Activated CD4-positive, alpha-beta memory T cell treated with anti-CD3 and anti-CD28 coated beads, Interleukin-2, amount 10 ng/mL, durations not matched to agents 7 days and 5 days (primary cell): ENCODE measurements around the gene CCT4. TPM values are rescaled to one million over a fixed set of nuclear protein-coding genes. Genes with fewer than 3 reads are reported as not detected.
A peak's percentile ranks its signal among the peaks of the same experiment; 100 is the strongest.
"Not testable (repeated sequence)": the region's sequence is repeated elsewhere in the genome, so short reads cannot be mapped to it uniquely, and the experiment has no call there.

Experiments
- CTCF ChIA-PET: fragments of 350-600 bp; sonication (Branson Sonifier 250); formaldehyde crosslinking; loops from one replicate; lab custom pipeline; 2021; ENCODE audit warnings: antibody characterized with exemption, inconsistent platforms; lab: Charles Lee
- POLR2A ChIA-PET: fragments of 350-600 bp; sonication (Branson Sonifier 250); formaldehyde crosslinking; loops from one replicate; lab custom pipeline; 2021; ENCODE audit warnings: antibody characterized with exemption; lab: Charles Lee
- DNase-seq: peaks from one replicate; pipeline ENCODE4 v3.0.0-alpha.2; 2020
- H3K27ac Mint-ChIP-seq: one replicate; pipeline ENCODE4 v1.8.0; 2021; ENCODE audit warnings: mild to moderate bottlenecking, mixed read lengths
- H3K27me3 Mint-ChIP-seq: one replicate; pipeline ENCODE4 v1.8.0; 2021; ENCODE audit warnings: mixed read lengths
- H3K36me3 Mint-ChIP-seq: one replicate; pipeline ENCODE4 v1.8.0; 2021; ENCODE audit warnings: low read depth, mixed read lengths
- H3K4me1 Mint-ChIP-seq: one replicate; pipeline ENCODE4 v1.8.0; 2021; ENCODE audit warnings: mixed read lengths
- H3K4me3 Mint-ChIP-seq: one replicate; pipeline ENCODE4 v1.8.0; 2021; ENCODE audit warnings: mild to moderate bottlenecking, mixed read lengths
- H3K9me3 Mint-ChIP-seq: one replicate; pipeline ENCODE4 v1.8.0; 2021; ENCODE audit warnings: mixed read lengths
- total RNA-seq, 2 experiments: library from RNA; stranded (reverse); gene quantifications; one replicate each; pipeline ENCODE4 v1.2.3, GENCODE V29; 2021

CCT4 gene, protein sequence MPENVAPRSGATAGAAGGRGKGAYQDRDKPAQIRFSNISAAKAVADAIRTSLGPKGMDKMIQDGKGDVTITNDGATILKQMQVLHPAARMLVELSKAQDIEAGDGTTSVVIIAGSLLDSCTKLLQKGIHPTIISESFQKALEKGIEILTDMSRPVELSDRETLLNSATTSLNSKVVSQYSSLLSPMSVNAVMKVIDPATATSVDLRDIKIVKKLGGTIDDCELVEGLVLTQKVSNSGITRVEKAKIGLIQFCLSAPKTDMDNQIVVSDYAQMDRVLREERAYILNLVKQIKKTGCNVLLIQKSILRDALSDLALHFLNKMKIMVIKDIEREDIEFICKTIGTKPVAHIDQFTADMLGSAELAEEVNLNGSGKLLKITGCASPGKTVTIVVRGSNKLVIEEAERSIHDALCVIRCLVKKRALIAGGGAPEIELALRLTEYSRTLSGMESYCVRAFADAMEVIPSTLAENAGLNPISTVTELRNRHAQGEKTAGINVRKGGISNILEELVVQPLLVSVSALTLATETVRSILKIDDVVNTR
- 100 to 1,000 TPM; 145 to 151 TPM for total RNA-seq

DNA sequence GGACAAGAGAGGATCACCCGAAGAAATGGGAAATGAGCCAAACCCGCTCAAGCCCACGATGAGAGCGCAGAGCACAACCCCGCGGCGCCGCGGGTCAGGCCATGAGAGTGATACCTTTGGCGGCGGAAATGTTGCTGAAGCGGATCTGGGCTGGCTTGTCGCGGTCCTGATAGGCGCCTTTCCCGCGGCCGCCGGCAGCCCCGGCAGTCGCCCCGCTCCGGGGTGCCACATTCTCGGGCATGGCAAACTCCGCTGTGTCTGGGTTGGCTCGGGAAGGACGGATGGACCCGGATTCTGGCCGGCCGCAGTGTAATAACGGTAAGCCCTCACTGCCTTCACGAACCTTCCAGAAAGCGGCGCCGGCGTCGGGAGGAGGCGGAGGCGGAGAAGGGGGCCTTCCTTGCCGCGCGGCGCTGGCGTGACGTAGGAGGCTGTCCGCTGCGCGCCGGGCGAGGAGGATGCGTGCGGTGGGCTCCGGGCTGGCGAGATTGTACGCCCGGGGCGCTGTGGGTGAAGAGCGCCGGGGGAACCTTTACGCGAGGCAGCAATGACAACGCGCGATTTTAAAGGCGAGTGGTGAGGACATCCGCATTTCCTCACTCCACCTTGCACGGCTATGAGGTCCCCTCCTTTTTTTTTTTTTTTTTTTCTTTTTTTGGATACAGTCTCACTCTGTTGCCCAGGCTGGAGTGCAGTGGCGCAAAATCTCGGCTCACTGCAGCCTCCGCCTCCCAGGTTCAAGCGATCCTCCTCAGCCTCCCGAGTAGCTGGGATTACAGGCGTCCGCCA, at the start of gene CCT4:
Gene CCT4 (minus strand): TSS at position 390 of the 789 bp plus-strand sequence. CDS start 149 bp downstream, at position 241.
- H3K4me1 Mint-ChIP-seq = peaks cover 32% of the 10 kb centered on the region
- H3K27me3 Mint-ChIP-seq = no peaks in the 10 kb centered on the region
- peak; percentile 91 for DNase-seq
- peak within 1 kb of the TSS; percentile 99 for H3K4me3 Mint-ChIP-seq
- ChIA-PET POLR2A (interaction anchor here (1.5 to 3.3 kb wide), 5 partner anchors 12 to 351 kb away, joined by 3 to 13 read pairs (median 5); partner anchors contain the start of genes COMMD1, FAM161A and XPO1), CTCF (interaction anchor here (0.6 to 0.7 kb wide), 3 partner anchors 10 to 311 kb away, joined by 3 to 6 read pairs (median 3); no protein-coding TSS in a partner anchor)
- no peaks in the 10 kb centered on the region for H3K9me3 Mint-ChIP-seq
- peaks cover 29% of the 10 kb centered on the region for H3K36me3 Mint-ChIP-seq
- peak within 1 kb of the TSS; percentile 94 for H3K27ac Mint-ChIP-seq

DNA sequence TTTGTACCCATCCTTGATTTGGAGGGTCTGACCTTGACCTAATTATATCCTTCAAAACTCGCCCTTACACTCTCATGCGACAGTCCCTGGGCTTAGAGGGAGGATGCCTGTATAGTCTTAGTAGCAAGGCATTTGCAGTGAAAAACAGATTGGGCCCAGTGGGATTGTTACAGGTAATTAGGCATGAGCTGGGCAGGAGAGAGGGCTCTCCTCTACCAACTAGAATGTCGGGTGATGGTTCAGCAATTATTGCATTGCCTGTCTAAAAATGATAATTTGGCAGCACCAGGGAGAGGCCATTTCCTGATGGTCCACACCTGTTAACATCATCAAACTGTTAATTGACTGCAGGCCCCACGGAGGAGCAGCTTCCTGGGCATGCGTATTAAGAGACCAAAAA, 49.4 kb upstream of the CCT4 start:
- H3K36me3 Mint-ChIP-seq = no peaks in the 10 kb centered on the region
- no peaks in the 10 kb centered on the region for H3K27me3 Mint-ChIP-seq
- no peaks in the 10 kb centered on the region for H3K9me3 Mint-ChIP-seq
- CTCF ChIA-PET = no interaction called here
- peaks cover under 1% of the 10 kb centered on the region for H3K4me1 Mint-ChIP-seq
- H3K27ac Mint-ChIP-seq = no peak overlapping the region
- H3K4me3 Mint-ChIP-seq = no peak overlapping the region
- POLR2A ChIA-PET = no interaction called here
- DNase-seq = no peak

DNA sequence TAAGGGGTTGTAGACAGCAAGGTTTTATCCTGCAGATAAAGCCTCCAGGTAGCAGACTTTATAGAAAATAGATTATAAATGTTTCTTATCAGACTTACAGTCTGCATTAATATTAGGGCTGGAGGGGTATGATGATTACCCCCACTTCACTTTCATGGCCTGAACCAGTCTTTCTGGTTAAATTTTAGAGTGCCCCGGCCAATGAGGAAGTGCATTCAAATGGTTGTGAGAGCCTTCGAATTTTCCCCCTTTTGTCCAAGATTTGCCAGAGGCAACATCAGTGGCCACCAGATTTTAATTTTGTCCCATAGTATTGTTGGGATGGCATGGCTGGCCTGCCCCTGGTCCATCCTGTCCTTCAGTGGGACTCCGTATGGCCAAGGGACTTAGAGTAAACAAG, 48.6 kb upstream of the CCT4 start:
- Mint-ChIP-seq H3K4me1 (no peaks in the 10 kb centered on the region), H3K27me3 (no peaks in the 10 kb centered on the region), H3K36me3 (no peaks in the 10 kb centered on the region), H3K9me3 (no peaks in the 10 kb centered on the region), H3K4me3 (no peak overlapping the region), H3K27ac (no peak overlapping the region)
- POLR2A ChIA-PET = no interaction called here
- no peak for DNase-seq
- CTCF ChIA-PET = no interaction called here

DNA sequence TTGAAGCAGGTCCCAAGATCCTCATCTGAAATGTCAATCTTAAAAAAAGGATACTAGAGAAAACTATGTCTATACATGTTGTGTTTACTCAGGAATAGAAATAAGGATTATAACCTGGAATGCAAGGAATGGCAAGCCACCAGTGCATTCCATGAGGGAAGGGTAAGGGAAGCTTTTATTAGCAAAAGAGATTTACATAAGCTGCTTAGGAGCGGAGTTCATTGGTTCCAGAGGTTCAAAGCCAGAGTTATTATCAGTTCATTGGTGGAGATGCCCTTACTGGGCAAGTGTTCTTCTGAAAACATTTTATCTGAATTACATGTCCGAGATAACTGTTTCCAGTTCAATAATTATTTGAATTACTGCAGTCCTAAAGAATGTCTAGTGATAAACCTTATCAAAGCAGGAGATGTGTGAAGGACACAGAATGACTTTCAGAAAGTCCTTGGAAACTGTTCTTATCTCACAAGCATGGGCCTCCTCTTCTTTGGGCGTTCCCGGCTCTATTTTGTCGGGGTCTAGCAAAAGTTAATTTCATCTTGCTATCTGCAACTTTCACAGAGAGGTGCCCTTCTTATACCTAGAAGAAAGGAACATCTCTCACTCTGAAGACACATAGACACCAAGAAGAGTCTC, 40.5 kb upstream of the CCT4 start:
- Mint-ChIP-seq H3K9me3 (no peaks in the 10 kb centered on the region), H3K27me3 (no peaks in the 10 kb centered on the region), H3K4me1 (no peaks in the 10 kb centered on the region), H3K27ac (no peak overlapping the region), H3K36me3 (peaks cover 4% of the 10 kb centered on the region), H3K4me3 (no peak overlapping the region)
- ChIA-PET CTCF (no interaction called here), POLR2A (no interaction called here)
- no peak for DNase-seq

DNA sequence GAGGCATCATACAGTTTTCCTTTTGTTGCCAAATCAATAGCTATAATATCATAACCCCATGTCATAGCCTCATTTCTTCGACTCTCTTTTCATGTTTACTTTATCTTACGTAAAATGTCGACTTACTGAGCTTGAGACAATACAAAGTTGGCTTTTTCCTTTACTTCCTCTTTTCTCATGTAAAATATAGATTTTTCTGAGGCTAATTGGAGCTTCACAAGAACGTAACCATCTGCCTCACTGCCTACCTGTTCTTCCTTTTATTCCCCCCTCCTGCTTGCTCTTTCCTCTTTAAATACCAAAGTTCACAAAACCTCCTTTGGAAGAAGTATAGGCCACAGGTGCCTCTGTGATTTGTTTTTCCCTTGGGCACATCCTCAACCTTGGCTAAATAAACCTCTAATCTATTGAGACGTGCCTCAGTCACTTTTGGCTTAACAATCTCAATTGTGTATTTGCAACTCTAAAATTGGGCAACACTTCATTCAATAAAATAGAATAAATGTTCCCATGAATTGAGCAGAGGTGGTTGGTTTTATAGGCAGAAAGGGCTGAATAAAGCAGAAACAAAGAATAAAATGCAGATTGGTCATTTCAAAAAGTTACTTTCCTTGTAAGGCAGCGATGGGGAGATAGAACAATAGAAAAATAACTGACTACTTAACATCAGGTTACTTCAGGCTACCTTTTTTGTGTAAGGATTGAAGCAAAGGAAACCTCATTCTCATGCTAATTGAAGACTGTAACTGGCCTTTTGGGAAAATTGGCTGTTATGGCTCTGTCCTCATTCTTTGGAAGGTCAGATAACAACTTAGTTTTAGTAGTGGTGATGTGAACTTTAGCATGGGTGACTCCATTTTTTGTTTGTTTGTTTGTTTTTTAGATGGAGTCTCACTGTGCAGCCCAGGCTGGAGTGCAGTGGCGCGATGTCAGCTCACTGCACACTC, 38.3 kb upstream of the CCT4 start:
- ChIA-PET CTCF (no interaction called here), POLR2A (no interaction called here)
- no peaks in the 10 kb centered on the region for H3K27me3 Mint-ChIP-seq
- H3K9me3 Mint-ChIP-seq = no peaks in the 10 kb centered on the region
- H3K4me1 Mint-ChIP-seq = no peaks in the 10 kb centered on the region
- DNase-seq = no peak
- peaks cover 4% of the 10 kb centered on the region for H3K36me3 Mint-ChIP-seq
- no peak overlapping the region for H3K27ac Mint-ChIP-seq
- no peak overlapping the region for H3K4me3 Mint-ChIP-seq

DNA sequence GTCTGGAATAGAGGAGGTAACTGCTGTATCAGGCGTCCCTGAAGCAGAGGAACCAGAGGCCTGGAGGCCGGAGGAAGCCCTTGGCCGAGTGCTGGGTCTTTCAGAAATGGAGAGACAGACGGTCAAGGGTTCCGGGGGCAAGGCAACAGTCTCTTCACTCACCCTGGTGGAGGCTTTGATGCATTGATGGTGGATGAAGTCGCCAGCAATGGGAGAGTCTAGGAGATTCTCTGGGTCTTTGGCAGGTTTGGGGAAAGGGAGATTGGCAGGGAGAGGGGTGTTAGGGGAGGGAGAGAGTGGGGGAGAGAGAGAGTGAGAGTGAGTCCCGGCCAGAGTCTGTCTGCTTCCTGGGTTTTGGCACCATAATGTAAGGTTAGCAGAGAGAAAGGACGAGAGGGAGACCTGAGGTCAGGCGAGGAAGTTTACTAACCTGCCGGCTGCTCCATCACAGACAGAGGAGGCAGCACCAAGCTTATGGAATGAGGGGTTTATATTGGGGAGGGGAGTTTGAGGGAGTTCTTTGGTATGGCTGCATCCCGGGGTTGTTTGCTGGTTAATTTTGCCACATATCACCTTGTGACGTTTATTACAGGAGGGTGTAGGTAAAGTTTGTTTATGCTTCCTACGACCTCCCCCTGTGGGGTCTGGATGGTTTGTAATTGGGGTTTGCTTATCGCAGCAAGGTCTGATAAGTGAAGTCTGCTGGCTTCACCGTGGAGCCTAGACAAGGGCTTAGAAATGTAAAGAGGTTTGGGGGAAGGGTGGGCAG, 36.6 kb upstream of the CCT4 start:
- no peak overlapping the region for H3K4me3 Mint-ChIP-seq
- no peaks in the 10 kb centered on the region for H3K9me3 Mint-ChIP-seq
- peaks cover 4% of the 10 kb centered on the region for H3K36me3 Mint-ChIP-seq
- POLR2A ChIA-PET = no interaction called here
- H3K4me1 Mint-ChIP-seq = no peaks in the 10 kb centered on the region
- CTCF ChIA-PET = no interaction called here
- no peak overlapping the region for H3K27ac Mint-ChIP-seq
- DNase-seq = no peak
- no peaks in the 10 kb centered on the region for H3K27me3 Mint-ChIP-seq

DNA sequence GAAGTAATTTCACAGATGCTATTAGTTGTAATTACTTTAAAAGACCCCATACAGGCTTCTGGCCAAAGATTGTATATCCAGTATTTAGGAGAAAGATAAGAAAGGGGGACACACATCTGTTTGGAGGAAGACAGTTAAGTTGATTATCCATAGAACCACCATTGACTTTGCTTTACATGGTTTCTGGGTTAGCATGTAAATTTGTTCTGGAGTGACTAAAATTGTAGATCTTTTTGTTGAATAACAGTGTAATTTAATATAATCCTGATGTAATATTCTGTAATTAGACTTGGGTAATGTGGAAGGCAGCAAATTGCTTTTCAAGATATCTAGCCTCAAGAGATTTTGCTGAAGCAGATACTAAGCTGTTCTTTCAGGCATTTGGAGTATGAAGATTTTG, 34.3 kb upstream of the CCT4 start:
- H3K36me3 Mint-ChIP-seq = peaks cover 4% of the 10 kb centered on the region
- no peak for DNase-seq
- H3K4me1 Mint-ChIP-seq = no peaks in the 10 kb centered on the region
- H3K4me3 Mint-ChIP-seq = no peak overlapping the region
- ChIA-PET CTCF (no interaction called here), POLR2A (no interaction called here)
- H3K9me3 Mint-ChIP-seq = no peaks in the 10 kb centered on the region
- no peak overlapping the region for H3K27ac Mint-ChIP-seq
- no peaks in the 10 kb centered on the region for H3K27me3 Mint-ChIP-seq

DNA sequence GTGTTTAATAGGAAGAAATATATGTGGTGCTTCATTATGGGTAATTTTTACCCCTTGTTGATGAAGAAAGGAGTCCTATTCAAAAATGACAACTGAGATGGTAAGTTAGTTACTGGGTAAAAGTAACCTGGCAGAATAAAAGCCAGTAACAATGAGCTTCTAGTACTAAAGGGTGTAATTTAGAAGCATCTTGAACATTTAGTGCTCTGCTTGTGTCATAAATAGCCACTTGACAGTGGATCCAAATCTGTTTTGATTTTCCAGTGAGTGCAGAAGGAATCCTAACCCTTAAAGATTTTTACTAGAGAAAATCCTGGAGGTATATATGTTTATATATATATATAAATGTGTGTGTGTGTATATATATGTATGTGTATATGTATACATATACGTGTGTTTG, 32.1 kb upstream of the CCT4 start:
- no peaks in the 10 kb centered on the region for H3K9me3 Mint-ChIP-seq
- no peaks in the 10 kb centered on the region for H3K4me1 Mint-ChIP-seq
- ChIA-PET POLR2A (no interaction called here), CTCF (interaction anchor here (2.4 kb wide), 1 partner anchor 490 kb away, joined by 9 read pairs; no protein-coding TSS in a partner anchor)
- no peak overlapping the region for H3K27ac Mint-ChIP-seq
- no peaks in the 10 kb centered on the region for H3K27me3 Mint-ChIP-seq
- no peaks in the 10 kb centered on the region for H3K36me3 Mint-ChIP-seq
- no peak overlapping the region for H3K4me3 Mint-ChIP-seq
- no peak for DNase-seq

DNA sequence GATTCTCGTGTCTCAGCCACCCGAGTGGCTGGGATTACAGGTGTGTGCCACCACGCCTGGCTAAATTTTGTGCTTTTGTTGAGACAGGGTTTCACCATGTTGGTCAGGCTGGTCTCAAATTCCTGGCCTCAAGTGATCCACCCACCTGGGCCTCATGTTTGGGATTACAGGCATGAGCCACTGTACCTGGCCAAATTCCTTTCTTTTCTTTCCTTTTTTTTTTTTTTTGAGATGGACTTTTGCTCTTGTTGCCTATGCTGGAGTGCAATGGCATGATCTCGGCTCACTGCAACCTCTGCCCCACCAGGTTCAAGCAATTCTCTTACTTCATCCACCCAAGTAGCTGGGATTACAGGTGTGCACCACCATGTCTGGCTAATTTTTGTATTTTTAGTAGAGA, 26.3 kb upstream of the CCT4 start:
- POLR2A ChIA-PET = not testable (repeated sequence)

DNA sequence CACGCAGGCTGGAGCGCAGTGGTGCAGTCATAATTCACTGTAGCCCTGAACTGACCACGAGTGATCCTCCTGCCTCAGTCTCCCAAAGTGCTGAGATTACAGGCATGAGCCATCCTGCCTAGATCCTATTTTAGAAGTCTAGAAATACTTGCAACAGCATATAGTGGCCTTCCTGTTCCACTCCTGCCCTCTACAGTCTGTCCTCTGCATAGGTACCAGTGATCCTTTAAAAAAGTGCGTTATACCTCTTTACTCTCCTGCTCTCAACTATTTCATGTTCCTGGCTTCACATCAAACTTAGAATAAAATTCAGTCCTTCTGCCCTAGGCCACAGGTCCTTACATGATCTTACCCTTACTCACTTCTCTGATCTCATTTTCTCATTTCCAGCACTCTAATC, 23.1 kb upstream of the CCT4 start:
- Mint-ChIP-seq H3K27ac (no peak overlapping the region), H3K9me3 (no peaks in the 10 kb centered on the region), H3K27me3 (no peaks in the 10 kb centered on the region), H3K4me1 (peaks cover 13% of the 10 kb centered on the region), H3K4me3 (no peak overlapping the region), H3K36me3 (no peaks in the 10 kb centered on the region)
- CTCF ChIA-PET = interaction anchor here (0.7 kb wide), 1 partner anchor 29 kb away, joined by 3 read pairs; no protein-coding TSS in a partner anchor
- POLR2A ChIA-PET = no interaction called here
- no peak for DNase-seq

More for the DNA sequence above, 26.3 kb upstream of the CCT4 start:
- DNase-seq, H3K27me3 Mint-ChIP-seq, H3K9me3 Mint-ChIP-seq, H3K27ac Mint-ChIP-seq, H3K4me3 Mint-ChIP-seq, H3K36me3 Mint-ChIP-seq, H3K4me1 Mint-ChIP-seq: not testable (repeated sequence)
- CTCF ChIA-PET = interaction anchor here (0.7 kb wide), 1 partner anchor 1501 kb away, joined by 3 read pairs; no protein-coding TSS in a partner anchor

DNA sequence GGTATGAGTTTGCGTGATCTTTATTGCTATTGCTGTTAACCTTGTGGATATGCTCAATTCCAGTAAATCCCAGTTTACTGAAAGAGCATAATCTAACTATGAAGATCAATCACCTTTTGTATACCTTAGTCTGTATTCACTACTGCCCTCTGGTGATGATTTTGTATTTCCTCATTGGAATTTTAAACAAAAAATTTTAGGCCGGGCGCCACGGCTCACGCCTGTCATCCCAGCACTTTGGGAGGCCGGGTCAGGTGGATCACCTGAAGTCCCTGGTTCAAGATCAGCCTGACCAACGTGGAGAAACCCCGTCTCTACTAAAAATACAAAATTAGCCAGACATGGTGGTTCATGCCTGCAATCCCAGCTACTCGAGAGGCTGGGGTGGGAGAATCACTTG, 22.1 kb upstream of the CCT4 start:
- no peak for DNase-seq
- Mint-ChIP-seq H3K27me3 (no peaks in the 10 kb centered on the region), H3K9me3 (no peaks in the 10 kb centered on the region), H3K4me1 (peaks cover 18% of the 10 kb centered on the region), H3K27ac (no peak overlapping the region), H3K36me3 (no peaks in the 10 kb centered on the region), H3K4me3 (no peak overlapping the region)
- ChIA-PET CTCF (no interaction called here), POLR2A (interaction anchor here (1.6 kb wide), 1 partner anchor 285 kb away, joined by 4 read pairs; the partner anchor contains the start of gene B3GNT2)
